HepG2 (cell line): ENCODE results near the gene HPS6. TPM values are rescaled to one million over a fixed set of nuclear protein-coding genes. Genes with fewer than 3 reads are reported as not detected.

Experiments used
- ATAC-seq: fragments of 200-7000 bp; cut with Tn5 transposase; 3 replicates; pipeline ENCODE4 v1.9.1; 2020; ENCODE audit warnings: mild to moderate bottlenecking, moderate library complexity
- BruUV-seq: library from RNA; stranded (reverse); fragments of 400-500 nt; replicated peaks from 2 replicates; lab custom pipeline; 2021; lab: Mats Ljungman, UMichigan
- CTCF ChIA-PET: fragments of 300-600 bp; formaldehyde crosslinking; extraction: SDS; loops from one replicate; lab custom pipeline; 2021; ENCODE audit warnings: low total read pairs, inconsistent platforms, low intra/inter-chr PET ratio; lab: Yijun Ruan, JAX
- POLR2A ChIA-PET: fragments of 350-600 bp; sonication (Branson Sonifier 250); formaldehyde crosslinking; loops from one replicate; lab custom pipeline; 2020; ENCODE audit warnings: antibody characterized with exemption, inconsistent platforms; lab: Yijun Ruan, JAX
- DNase-seq: peaks from one replicate; pipeline ENCODE4 v3.0.0-alpha.2; 2015; ENCODE audit warnings: low spot score
- FAIRE-seq: peaks from 3 replicates; lab custom pipeline; 2011; peaks lifted over from hg19 to GRCh38; lab: Jason Lieb, UNC
- H2AFZ ChIP-seq: one replicate; pipeline ENCODE4 v1.6.1; 2011; ENCODE audit warnings: low read length, inconsistent platforms
- H3K27ac ChIP-seq: fragments of 300-600 bp; 3 replicates; pipeline ENCODE4 v1.8.0; 2011; ENCODE audit warnings: mixed run types, mild to moderate bottlenecking, mixed read lengths, low read length, inconsistent platforms; ENCODE audit not compliant: insufficient read depth; ENCODE audit errors: extremely low read length
- H3K27me3 ChIP-seq, 2 experiments: fragments of 200-600 bp in 1 of 2; 2 replicates in 1 of 2; 3 replicates in 1 of 2; pipeline versions ENCODE4 v1.6.0 to v1.8.0; 2011; ENCODE audit warnings: low read length in 2 of 2, mild to moderate bottlenecking in 2 of 2, moderate library complexity in 2 of 2, inconsistent platforms in 1 of 2; ENCODE audit not compliant: insufficient read depth in 2 of 2, control insufficient read depth in 1 of 2
- H3K36me3 ChIP-seq, 2 experiments: fragments of 200-600 bp in 1 of 2; replicated peaks in 1 of 2; 2 replicates in 1 of 2; 3 replicates in 1 of 2; pipeline versions ENCODE4 v1.5.1 to v1.8.0; 2011; ENCODE audit warnings: low read length in 2 of 2, inconsistent platforms in 1 of 2; ENCODE audit not compliant: insufficient read depth in 2 of 2, control insufficient read depth in 1 of 2
- H3K4me1 ChIP-seq: 2 replicates; pipeline ENCODE4 v1.5.1; 2012; ENCODE audit warnings: low read length, inconsistent platforms; ENCODE audit not compliant: insufficient read depth
- H3K4me2 ChIP-seq: 2 replicates; pipeline ENCODE4 v1.6.0; 2011; ENCODE audit warnings: low read depth, low read length, inconsistent platforms
- H3K4me3 ChIP-seq, 3 experiments: fragments of 200-600 bp in 1 of 3; sonication (generic), shearing (Covaris generic) in 1 of 3; replicated peaks in 1 of 3; 2 replicates each; pipeline ENCODE4 v1.5.1; 2011 to 2016; ENCODE audit warnings: low read length in 3 of 3, inconsistent platforms in 2 of 3, low read depth in 2 of 3, mild to moderate bottlenecking in 2 of 3, control low read depth in 1 of 3, mixed read lengths in 1 of 3; ENCODE audit not compliant: insufficient read depth in 1 of 3
- H3K79me2 ChIP-seq: one replicate; pipeline ENCODE4 v1.6.1; 2011; ENCODE audit warnings: low read length, inconsistent platforms; ENCODE audit not compliant: insufficient read depth
- H3K9ac ChIP-seq: 2 replicates; pipeline ENCODE4 v1.6.0; 2011; ENCODE audit warnings: mild to moderate bottlenecking, low read depth, low read length, inconsistent platforms; ENCODE audit not compliant: insufficient read depth
- H3K9me3 ChIP-seq: 2 replicates; pipeline ENCODE4 v1.5.1; 2012; ENCODE audit warnings: mild to moderate bottlenecking, low read length
- H4K20me1 ChIP-seq: 2 replicates; pipeline ENCODE4 v1.6.0; 2011; ENCODE audit warnings: inconsistent platforms, mild to moderate bottlenecking, low read length, moderate library complexity; ENCODE audit not compliant: insufficient read depth
- CAMTA2 ChIP-seq: sonication (generic); formaldehyde crosslinking; IDR thresholded peaks from 2 replicates; pipeline ENCODE4 v1.4.0; 2020; ENCODE audit warnings: mild to moderate bottlenecking, missing genetic modification reagents, borderline replicate concordance
- GATAD2A ChIP-seq: IDR thresholded peaks from 2 replicates; pipeline ENCODE4 v1.6.1; 2016
- GZF1 ChIP-seq: sonication (generic); formaldehyde crosslinking; IDR thresholded peaks from 2 replicates; pipeline ENCODE4 v1.5.1; 2020; ENCODE audit warnings: mild to moderate bottlenecking, missing genetic modification reagents
- MAX ChIP-seq: IDR thresholded peaks from 2 replicates; pipeline ENCODE4 v1.6.1; 2012; ENCODE audit warnings: inconsistent platforms
- NR2F2 ChIP-seq: IDR thresholded peaks from 2 replicates; pipeline ENCODE4 v1.6.1; 2012; ENCODE audit warnings: low read depth, inconsistent platforms, borderline replicate concordance
- NRL ChIP-seq: sonication (generic); formaldehyde crosslinking; IDR thresholded peaks from 2 replicates; pipeline ENCODE4 v1.5.0; 2020; ENCODE audit warnings: missing genetic modification reagents, mild to moderate bottlenecking, moderate library complexity, borderline replicate concordance
- PRDM15 ChIP-seq: sonication (generic); formaldehyde crosslinking; IDR thresholded peaks from 2 replicates; pipeline ENCODE4 v1.4.0; 2020; ENCODE audit warnings: missing genetic modification reagents
- RBFOX2 ChIP-seq: fragments of 200-400 bp; formaldehyde crosslinking; IDR thresholded peaks from 2 replicates; pipeline ENCODE4 v1.6.1; 2017; ENCODE audit warnings: low read depth, mild to moderate bottlenecking, low read length
- SNAI1 ChIP-seq: sonication (generic); formaldehyde crosslinking; IDR thresholded peaks from 2 replicates; pipeline ENCODE4 v1.5.0; 2020; ENCODE audit warnings: mild to moderate bottlenecking, missing genetic modification reagents, borderline replicate concordance
- TARDBP ChIP-seq: sonication (generic); formaldehyde crosslinking; IDR thresholded peaks from 2 replicates; pipeline ENCODE4 v1.8.0; 2022; ENCODE audit warnings: mild to moderate bottlenecking, missing genetic modification reagents
- TERF1 ChIP-seq: sonication (generic); formaldehyde crosslinking; IDR thresholded peaks from 2 replicates; pipeline ENCODE4 v1.8.0; 2022; ENCODE audit warnings: mild to moderate bottlenecking, missing genetic modification reagents, moderate library complexity
- U2AF2 ChIP-seq: fragments of 200-400 bp; formaldehyde crosslinking; IDR thresholded peaks from 2 replicates; pipeline ENCODE4 v1.6.1; 2017; ENCODE audit warnings: low read depth, mild to moderate bottlenecking, low read length
- ZNF12 ChIP-seq: sonication (generic); formaldehyde crosslinking; IDR thresholded peaks from 2 replicates; pipeline ENCODE4 v1.5.0; 2020; ENCODE audit warnings: missing genetic modification reagents
- ZNF251 ChIP-seq: sonication (generic); formaldehyde crosslinking; IDR thresholded peaks from 2 replicates; pipeline ENCODE4 v1.9.0; 2021; ENCODE audit warnings: mild to moderate bottlenecking, missing genetic modification reagents
- ZNF503 ChIP-seq: sonication (generic); formaldehyde crosslinking; IDR thresholded peaks from 2 replicates; pipeline ENCODE4 v1.4.0; 2020; ENCODE audit warnings: missing genetic modification reagents
- ZNF703 ChIP-seq: sonication (generic); formaldehyde crosslinking; IDR thresholded peaks from 2 replicates; pipeline ENCODE4 v1.5.1; 2020; ENCODE audit warnings: missing genetic modification reagents, mild to moderate bottlenecking, moderate library complexity, borderline replicate concordance
- ZNF841 ChIP-seq: sonication (generic); formaldehyde crosslinking; IDR thresholded peaks from 2 replicates; pipeline ENCODE4 v1.8.1; 2023; ENCODE audit warnings: missing genetic modification reagents, borderline replicate concordance
- WGBS: methylation state at CpG from one replicate; pipeline ENCODE4 v1.1.6; 2017; ENCODE audit warnings: low lambda C conversion rate; 5-methylcytosine and 5-hydroxymethylcytosine counted together
- in situ Hi-C: cut with HindIII; loops from 2 replicates; pipeline ENCODE4 v1.10.0; 2017; ENCODE audit warnings: low pct_unique_long_range_greater_than_20kb; ENCODE audit not compliant: extremely low pct_ligation_motif_present
- intact Hi-C: fragments of 100-400 bp; cut with micrococcal nuclease; formaldehyde crosslinking; loops from one replicate; pipeline ENCODE4 v1.10.0; 2022; ENCODE audit not compliant: unreplicated experiment
- polyA plus RNA-seq, 8 experiments: library from polyadenylated mRNA; depleted of rRNA in 3 of 8; stranded (reverse) in 7 of 8; unstranded in 1 of 8; fragments of >200 nt; fragmentation: Illumina TruSeq in 4 of 8; extraction: Trizol in 4 of 8; gene quantifications; 2 replicates each; pipeline versions ENCODE4 v1.2.1 to v1.2.3, GENCODE V29; 2011 to 2016; ENCODE audit warnings: low read depth in 4 of 8, missing spikeins in 1 of 8, mixed read lengths in 1 of 8; ENCODE audit not compliant: insufficient read depth in 1 of 8
- total RNA-seq, 5 experiments: library from RNA; depleted of rRNA; stranded (reverse); fragments of >200 nt; fragmentation: Illumina TruSeq; extraction: Trizol; gene quantifications; 2 replicates each; pipeline ENCODE4 v1.2.3, GENCODE V29; 2016; ENCODE audit warnings: low read depth in 1 of 5
- TF ChIP-seq, protein P1 (sequence below): IDR thresholded peaks from 2 replicates; pipeline ENCODE4 v1.6.1; 2012; ENCODE audit warnings: low read depth, low read length, improper control_type of control experiment

Gene HPS6
- total and polyA plus RNA-seq, 2 of the 13 experiments (the other 11 are each of a cell fraction or from before 2014, with no cell fraction given): 2.9 to 14.9 TPM

DNA sequence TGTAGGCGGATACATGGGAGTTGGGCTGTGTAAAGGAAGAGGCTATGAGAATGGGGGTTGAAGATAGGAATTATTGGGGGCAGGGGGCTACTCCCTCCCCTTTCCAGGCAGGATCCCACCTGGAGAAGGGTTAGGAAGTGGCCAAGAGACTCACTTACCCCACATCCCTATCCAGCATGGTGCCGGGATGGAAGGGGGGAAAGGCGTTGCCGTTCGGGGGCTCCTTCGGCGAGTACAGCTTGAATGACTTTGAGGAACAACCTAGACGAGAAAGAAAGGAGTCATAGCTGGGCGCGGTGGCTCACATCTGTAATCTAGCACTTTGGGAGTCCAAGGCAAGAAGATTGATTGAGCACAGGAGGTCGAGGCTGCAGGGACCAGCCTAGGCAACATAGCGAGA, 46.1 kb downstream of the HPS6 start:
- BruUV-seq: no TSS peak
- Histone ChIP-seq H3K79me2 (peaks cover 20% of the 10 kb centered on the region), H3K9ac (no peak overlapping the region), H3K36me3 (peaks cover 28 to 42% of the 10 kb centered on the region in 2 experiments), H3K4me2 (no peak overlapping the region), H2AFZ (no peak overlapping the region), H3K4me1 (peaks cover 31% of the 10 kb centered on the region), H4K20me1 (peaks cover 9% of the 10 kb centered on the region), H3K27me3 (no peaks in the 10 kb centered on the region), H3K9me3 (no peaks in the 10 kb centered on the region), H3K4me3 (no peak overlapping the region), H3K27ac (no peak overlapping the region)
- in situ Hi-C loops: no loop called here
- POLR2A ChIA-PET: no interaction called here
- 97% methylated on average over 12 of the region's 12 CpGs for WGBS
- no peak for FAIRE-seq
- intact Hi-C loops: no loop called here
- CTCF ChIA-PET: no interaction called here
- ATAC-seq: no peak
- no peak for DNase-seq
- TF ChIP-seq NRL (CRISPR knock-in tag) (no peak), U2AF2 (no peak), ZNF841 (CRISPR knock-in tag) (no peak), RBFOX2 (no peak), ZNF703 (CRISPR knock-in tag) (no peak), MAX (no peak), GATAD2A (CRISPR knock-in tag) (no peak), CAMTA2 (CRISPR knock-in tag) (no peak), NR2F2 (no peak), TARDBP (CRISPR knock-in tag) (no peak), PRDM15 (CRISPR knock-in tag) (no peak), SNAI1 (no peak), ZNF503 (CRISPR knock-in tag) (no peak), ZNF251 (CRISPR knock-in tag) (no peak), ZNF12 (CRISPR knock-in tag) (no peak), GZF1 (CRISPR knock-in tag) (no peak), TERF1 (CRISPR knock-in tag) (no peak)
- TF ChIP-seq, protein P1, sequence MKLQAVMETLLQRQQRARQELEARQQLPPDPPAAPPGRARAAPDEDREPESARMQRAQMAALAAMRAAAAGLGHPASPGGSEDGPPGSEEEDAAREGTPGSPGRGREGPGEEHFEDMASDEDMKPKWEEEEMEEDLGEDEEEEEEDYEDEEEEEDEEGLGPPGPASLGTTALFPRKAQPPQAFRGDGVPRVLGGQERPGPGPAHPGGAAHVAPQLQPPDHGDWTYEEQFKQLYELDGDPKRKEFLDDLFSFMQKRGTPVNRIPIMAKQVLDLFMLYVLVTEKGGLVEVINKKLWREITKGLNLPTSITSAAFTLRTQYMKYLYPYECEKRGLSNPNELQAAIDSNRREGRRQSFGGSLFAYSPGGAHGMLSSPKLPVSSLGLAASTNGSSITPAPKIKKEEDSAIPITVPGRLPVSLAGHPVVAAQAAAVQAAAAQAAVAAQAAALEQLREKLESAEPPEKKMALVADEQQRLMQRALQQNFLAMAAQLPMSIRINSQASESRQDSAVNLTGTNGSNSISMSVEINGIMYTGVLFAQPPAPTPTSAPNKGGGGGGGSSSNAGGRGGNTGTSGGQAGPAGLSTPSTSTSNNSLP: no peak
